Tongue (tissue), 2 donors: Measurements from ENCODE around the gene NLRX1. TPM values are rescaled to one million over a fixed set of nuclear protein-coding genes. Genes with fewer than 3 reads are reported as not detected.
"Not testable (repeated sequence)": the region's sequence is repeated elsewhere in the genome, so short reads cannot be mapped to it uniquely, and the experiment has no call there.

Source experiments
- DNase-seq: peaks from one replicate; pipeline ENCODE4 v3.0.0-alpha.2; 2015
- total RNA-seq: library from RNA; depleted of rRNA; stranded (reverse); fragments of >200 nt; gene quantifications from one replicate; pipeline ENCODE4 v1.2.3, GENCODE V29; 2014

NLRX1 gene
- total RNA-seq, 1 donor from 2014 or later = 35.4 TPM

DNA sequence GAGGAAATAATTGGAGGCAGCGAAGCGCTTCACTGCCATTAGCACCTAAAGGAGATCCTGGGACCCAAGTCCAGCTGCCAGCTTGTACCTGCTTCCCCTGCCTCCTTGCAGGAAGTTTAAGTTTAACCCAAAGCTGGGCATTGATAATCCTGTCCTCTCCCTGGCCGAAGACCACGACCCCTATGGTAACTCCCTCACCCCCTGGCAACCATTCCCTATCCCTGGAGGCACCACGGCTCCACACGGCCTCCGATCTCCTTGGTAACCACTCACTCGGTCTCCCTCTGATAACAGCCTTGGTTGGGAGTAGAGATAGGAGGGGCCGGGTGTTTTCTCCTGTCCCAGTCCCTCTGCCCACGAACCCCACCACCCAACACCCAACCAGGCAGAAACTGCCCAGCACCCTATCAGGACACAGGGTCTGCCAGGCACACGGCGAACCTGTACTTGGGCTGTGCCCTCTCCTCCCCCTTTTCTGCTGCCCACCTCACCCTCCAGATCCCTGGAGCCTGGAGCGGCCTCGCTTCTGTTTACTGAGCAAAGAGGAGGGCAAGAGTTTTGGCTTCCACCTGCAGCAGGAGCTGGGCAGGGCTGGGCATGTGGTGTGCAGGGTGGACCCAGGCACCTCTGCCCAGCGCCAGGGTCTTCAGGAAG is 17.6 kb downstream of the NLRX1 start:
- no peak for DNase-seq

DNA sequence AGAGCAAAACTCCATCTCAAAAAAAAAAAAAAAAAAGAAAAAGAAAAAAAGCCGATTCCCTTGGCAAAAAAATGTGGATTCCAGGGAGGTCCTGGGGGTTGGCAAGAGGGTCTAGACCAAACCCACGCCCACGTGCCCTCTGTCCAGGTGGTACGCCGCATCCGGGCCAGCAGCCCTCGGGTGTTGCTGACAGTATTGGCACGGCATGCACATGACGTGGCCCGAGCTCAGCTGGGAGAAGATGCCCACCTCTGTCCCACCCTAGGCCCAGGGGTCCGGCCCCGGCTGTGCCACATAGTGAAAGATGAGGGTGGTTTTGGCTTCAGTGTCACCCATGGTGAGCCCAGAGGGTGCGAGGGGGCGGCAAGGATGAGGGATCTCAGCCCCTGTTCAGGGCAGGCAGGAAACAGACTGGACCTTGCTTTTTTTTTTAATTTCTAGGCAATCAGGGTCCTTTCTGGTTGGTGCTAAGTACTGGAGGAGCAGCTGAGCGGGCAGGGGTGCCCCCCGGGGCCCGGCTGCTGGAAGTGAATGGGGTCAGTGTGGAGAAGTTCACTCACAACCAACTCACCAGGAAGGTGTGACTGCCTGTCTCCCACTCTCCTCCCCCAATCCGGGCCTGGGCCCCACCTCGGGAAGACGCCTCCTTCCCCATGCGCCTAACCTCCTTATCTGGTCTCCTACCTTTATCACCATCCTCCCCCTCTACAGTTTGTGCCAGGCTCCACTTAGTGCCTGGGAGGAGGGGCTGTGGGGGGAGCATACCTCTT is 18.8 kb downstream of the NLRX1 start:
- no peak for DNase-seq

DNA sequence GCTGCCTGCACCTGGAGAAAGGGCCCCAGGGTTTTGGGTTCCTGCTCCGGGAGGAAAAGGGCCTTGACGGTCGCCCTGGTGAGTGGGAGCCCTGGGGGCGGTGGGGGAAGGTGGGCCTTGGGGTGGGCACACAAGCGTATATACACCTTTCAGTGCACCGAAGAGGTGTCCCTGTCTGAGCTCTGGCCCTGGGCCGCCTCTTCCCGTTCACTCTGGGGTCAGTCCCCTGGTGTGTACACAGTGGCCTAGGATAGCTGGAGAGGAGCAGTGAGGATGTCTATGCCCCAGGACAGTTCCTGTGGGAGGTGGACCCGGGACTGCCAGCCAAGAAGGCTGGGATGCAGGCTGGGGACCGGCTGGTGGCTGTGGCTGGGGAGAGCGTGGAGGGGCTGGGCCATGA is 19.5 kb downstream of the NLRX1 start:
- no peak for DNase-seq

DNA sequence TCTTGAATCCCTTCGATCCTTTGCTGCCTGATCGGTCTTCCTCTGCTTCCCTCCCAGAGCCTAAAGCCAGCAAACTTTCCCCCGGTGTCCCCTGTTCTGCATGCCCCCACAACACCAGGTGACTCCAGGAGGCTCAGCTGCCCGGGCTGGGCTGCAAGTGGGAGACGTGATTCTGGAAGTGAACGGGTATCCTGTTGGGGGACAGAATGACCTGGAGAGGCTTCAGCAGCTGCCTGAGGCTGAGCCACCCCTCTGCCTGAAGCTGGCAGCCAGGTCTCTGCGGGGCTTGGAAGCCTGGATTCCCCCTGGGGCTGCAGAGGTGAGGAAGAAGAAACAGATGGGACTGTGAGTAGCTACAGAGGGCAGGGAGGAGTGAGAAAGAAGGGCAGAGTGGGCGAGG is 20.4 kb downstream of the NLRX1 start:
- no peak for DNase-seq

DNA sequence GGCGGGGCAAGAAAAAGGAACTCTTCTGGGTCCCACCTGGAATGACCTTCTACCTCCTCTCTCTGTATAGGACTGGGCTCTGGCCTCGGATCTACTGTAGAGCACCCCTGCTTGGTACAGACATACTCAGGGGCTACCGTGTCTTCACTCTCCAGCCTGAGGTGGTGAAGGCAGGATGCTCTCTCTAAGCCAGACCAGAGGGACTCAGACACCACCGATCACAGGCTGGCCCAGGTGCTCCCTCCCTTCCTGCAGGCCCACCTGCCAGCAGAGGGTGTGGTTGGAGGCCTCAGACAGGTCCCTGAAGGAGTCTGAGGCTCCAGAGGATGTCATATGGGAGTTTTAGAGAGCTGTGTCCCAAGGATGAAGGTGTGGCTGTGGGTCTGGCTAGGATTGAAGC is 20.9 kb downstream of the NLRX1 start:
- no peak for DNase-seq

DNA sequence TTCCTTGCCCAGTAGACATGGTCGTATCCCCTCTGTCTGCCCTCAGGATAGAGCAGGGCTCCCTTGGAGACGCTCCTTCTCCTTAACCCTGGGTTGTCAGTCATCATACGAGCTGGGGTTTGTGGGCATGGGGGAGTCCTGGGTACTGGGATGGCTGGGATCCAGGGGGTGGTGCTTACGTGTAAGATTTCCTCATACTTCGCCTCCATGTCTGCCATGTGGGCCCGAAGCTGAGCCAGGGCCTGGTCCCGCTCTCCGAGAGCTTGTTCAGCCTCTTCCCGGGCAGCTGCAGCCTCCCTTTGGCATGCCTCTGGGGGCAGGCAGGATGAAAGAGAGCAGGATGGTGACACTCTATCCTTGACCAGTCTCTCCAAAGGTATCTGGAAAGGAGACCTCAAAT is 22.0 kb downstream of the NLRX1 start:
- DNase-seq = no peak

DNA sequence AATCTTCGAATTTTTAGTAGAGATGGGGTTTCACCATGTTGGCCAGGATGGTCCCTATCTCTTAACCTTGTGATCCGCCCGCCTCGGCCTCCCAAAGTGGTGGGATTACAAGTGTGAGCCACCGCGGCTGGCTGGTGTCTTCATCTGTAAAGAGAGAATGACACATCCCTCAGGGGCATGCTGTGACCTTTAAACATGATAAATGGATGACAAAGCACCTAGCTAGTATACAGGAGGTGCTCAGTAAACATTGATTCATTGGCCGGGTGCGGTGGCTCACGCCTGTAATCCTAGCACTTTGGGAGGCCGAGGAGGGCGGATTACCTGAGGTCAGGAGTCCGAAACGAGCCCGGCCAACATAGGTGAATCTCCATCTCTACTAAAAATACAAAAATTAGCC is 22.7 kb downstream of the NLRX1 start:
- not testable (repeated sequence) for DNase-seq

DNA sequence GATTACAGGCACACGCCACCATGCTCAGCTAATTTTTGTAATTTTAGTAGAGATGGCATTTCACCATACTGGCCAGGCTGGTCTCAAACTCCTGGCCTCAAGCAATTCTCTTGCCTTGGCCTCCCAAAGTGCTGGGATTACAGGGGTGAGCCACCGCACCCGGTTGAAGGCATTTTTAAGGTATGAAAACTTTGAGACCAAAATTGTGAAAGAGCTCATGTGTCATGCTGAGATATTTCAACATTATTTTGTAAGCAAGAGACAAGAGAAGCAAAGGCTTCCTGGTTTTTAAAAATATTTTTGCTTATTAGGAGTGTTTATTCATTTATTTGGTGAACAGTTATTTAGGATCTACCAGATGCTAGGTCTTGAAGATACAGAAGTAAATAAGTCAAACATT is 23.6 kb downstream of the NLRX1 start:
- DNase-seq = no peak

DNA sequence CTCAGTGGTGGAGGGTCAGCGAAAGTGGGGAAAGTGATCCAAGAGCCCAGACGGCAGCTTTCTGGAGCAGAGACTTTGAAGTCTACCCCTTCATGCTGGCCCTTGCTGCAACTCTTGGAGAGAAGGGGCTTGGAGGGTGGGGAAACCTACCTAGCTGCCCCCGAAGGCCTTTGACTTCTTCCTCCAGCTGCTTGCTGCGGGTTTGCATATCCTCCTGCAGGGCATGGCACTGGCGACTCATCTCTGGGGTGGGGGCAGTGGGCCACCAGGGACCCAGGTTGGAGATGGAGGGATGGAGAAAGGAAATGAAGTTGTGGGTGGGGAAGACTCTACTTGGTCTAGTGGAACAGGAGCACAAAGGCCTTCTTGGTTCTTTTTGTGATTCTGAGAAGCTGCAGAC is 24.5 kb downstream of the NLRX1 start:
- DNase-seq = no peak

DNA sequence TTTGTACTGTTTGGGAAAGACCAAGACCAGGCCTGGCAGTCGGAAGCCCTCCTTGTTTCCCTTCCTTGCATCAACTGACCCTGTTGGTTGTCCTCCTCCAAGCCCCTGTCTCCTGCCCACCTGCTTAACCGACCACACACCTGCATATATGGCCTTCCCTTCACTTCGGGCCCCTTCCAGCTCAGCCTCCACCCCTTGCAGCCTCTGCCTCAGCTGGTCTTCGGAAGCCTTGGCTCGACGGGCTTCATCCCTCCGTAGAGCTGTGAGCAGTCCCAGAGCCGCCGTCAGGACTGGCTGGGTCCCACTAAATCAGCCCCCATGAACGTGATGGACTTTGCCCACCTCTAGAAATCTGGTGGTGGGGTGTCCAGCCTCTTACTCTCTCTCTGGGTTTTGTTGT is 25.1 kb downstream of the NLRX1 start:
- DNase-seq = no peak

DNA sequence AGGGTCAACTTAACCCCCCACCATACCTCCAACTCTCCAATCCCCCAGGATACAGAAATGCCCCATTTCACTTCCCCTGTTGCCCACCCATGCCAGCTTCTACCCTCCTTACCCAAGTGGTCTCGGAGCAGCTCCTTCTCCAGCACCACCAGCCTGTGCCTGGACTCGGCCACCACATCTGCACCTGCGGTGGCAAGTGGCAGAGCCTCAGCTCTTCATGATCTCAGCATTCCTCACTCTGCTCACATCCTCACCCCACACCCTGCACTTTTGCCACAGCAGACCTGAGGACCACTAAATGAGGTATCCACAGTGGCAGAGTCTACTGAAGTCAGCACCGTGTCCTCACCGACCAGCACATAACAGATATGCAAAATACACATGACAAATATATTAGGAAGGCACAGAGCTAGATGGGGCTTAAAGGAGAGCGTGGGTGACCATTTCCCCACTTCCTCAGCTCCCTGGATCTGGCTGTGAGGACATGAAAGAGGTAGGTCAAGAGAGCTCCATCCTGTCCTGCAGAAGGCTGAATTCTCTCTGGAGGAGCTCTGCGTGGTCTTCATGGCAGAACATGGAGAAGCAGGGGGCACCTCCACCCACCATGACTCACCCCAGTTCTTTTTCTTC is 26.4 kb downstream of the NLRX1 start:
- no peak for DNase-seq

DNA sequence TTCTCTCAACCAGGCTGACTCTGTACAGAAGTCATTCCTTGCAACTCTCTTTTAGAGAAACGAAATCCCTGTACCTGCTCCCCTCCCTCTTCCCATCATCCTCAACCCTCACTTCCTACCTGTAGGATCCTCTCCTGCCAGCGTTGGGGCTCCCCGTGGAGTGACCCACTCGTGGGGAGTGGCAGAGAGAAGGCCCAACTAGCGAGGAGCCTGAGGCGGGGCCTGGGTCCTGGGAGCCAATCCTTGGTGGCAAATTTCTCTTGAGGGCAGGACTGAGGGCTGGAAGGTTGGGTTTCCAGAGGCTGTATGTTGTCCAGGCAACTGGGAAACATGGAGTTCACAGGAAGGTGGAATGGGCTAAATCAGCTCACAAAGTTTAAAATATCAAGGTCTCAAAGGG is 27.2 kb downstream of the NLRX1 start:
- peak; percentile 17 for DNase-seq

DNA sequence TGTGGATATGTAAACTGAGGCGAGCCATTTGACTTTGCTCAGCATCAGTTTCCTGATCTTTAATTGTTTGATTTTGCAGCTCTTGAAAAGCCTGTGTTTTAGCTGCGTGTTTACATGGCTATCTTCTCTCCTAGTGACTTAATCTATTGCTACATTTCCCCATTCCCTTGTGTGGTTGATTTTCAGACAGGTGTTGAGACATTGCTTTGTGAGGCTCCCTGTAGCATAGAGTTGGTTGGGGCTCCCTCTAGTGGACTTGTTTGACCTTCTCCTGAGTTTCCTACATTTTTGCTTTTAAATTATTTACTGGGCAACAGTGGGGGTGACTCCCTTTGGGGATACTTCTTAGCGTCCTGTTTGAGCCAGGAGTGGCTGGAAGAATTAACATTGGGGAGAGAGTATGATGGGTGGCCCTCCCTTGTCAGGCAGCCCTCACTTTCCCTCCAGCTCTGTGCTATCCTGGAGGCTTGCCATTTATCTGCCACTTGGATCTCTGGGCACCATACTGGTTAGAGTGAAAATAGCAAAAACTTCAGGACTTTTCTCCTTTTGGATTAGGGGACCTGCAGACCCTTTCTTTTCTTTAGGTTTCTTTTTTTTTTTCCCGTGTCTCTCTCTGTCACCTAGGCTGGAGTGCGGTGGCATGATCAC is 28.4 kb downstream of the NLRX1 start:
- DNase-seq = peak; percentile 93

DNA sequence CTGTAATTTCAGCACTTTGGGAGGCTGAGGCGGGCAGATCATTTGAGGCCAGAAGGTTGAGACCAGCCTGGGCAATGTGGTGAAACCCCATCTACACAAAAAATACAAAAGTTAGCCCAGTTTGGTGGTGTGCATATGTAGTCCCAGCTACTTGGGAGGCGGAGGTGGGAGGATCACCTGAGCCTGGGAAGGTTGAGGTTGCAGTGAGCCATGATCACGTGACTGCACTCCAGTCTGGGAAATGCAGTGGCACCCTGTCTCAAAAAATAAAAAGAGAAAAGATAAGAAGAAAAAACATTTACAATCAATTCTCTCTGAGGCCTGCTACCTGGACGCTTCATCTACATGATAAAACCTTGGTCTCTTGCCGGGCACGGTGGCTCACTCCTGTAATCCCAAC is 30.4 kb downstream of the NLRX1 start:
- no peak for DNase-seq

DNA sequence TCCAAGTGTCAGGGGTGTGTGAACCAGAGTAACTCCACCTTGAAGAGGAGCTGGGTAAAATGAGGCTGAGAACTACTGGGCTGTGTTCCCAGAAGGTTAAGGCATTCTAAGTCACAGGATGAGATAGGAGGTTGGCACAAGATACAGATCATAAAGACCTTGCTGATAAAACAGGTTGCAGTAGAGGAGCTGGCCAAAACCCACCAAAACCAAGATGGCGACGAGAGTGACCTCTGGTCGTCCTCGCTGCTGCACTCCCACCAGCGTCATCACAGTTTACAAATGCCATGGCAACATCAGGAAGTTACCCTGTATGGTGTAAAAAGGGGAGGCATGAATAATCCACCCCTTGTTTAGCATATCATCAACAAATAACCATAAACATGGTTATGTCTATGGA is 32.7 kb downstream of the NLRX1 start:
- not testable (repeated sequence) for DNase-seq

DNA sequence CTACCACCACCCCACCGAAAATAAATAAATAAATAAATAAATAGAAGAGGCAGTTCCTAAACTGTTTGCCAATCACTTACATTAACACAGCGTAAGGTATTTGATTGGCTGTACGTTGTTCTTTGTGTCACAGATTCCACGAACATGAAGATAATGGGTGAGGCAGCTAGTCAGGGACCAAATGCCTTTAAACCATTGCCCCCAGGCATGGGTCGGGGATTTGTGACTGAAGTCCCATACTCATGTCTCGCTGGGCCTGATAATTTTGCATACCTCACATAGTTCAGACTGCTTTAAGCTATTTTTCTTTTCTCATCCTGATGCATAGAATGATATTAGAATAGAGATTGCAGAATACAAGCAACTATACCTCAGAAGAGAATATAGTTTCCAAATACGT is 34.0 kb downstream of the NLRX1 start:
- no peak for DNase-seq

DNA sequence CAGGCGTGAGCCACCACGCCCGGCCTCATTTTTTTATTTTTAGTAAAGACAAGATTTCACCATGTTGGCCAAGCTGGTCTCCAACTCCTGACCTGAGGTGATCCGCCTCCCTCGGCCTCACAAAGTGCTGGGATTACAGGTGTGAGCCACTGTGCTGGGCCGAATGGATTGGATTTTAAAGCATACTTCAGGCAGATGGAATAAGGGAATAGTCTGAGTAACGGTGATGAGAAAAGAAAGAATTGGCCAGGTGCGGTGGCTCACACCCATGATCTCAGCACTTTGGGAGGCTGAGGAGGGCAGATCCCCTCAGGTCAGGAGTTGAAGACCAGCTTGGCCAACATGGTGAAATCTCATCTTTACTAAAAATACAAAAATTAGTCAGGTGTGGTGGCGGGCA is 35.5 kb downstream of the NLRX1 start:
- DNase-seq = no peak

DNA sequence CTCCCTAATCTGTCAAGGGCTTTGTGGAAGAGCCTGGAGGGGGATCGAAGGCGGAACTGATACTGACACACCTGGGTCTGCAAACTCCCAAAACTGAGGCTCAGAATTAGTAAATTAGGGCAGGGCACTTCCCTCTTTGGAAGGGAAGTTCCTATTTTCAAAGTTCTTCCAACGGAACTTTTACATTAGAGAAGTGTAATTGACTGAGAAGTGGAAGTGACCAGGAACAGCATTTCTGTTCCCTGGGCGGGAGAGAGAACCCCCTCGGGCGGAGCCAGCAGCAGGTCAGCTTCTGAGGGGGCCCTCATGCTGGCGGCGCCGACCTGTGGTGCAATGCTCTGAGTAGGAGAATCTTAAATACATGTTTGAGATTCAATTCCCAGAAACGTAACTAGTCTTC is 36.6 kb downstream of the NLRX1 start:
- no peak for DNase-seq

DNA sequence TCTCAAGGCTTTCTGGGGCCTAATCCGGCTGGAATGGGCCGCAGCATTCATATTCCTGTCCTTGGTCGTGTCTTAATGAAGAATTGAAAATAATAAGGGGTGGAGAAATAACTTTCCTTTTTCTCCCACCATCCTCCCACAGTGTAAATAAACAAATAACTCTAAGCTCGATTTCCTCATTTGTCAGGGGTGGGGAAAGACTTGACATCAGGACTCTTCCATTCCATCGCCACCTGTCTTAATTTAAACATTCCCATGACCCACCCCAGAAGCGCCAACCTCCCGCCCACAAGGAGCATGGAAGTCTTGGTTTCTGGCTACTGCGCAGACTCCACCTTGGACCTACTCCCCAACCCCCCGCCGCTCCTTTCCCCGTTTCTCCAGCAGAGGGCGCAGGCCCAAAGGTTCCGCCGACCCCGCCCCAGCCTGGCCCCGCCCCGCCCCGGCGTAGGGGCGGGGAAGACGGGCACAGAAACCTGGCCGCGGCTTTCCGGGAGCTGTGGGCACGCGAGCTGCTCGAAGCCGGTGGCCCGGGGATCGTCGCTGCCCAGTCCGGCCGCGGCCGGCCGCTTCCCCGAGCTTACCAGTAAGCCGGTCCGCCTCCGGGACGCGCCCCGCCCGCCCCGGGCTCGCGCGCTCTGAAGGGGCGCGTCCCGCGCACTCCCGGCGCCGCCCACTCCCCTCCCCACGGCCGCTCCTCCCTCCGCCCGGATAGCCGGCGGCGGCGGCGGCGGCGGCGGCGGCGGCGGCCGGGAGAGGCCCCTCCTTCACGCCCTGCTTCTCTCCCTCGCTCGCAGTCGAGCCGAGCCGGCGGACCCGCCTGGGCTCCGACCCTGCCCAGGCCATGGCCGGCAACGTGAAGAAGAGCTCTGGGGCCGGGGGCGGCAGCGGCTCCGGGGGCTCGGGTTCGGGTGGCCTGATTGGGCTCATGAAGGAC is 37.3 kb downstream of the NLRX1 start, which contains the start of gene CBL:
Gene CBL, plus strand, starts transcription at position 766 of the 937 bp plus-strand sequence. Its CDS starts 79 bp downstream, at position 845.
- peak; percentile 98 for DNase-seq

DNA sequence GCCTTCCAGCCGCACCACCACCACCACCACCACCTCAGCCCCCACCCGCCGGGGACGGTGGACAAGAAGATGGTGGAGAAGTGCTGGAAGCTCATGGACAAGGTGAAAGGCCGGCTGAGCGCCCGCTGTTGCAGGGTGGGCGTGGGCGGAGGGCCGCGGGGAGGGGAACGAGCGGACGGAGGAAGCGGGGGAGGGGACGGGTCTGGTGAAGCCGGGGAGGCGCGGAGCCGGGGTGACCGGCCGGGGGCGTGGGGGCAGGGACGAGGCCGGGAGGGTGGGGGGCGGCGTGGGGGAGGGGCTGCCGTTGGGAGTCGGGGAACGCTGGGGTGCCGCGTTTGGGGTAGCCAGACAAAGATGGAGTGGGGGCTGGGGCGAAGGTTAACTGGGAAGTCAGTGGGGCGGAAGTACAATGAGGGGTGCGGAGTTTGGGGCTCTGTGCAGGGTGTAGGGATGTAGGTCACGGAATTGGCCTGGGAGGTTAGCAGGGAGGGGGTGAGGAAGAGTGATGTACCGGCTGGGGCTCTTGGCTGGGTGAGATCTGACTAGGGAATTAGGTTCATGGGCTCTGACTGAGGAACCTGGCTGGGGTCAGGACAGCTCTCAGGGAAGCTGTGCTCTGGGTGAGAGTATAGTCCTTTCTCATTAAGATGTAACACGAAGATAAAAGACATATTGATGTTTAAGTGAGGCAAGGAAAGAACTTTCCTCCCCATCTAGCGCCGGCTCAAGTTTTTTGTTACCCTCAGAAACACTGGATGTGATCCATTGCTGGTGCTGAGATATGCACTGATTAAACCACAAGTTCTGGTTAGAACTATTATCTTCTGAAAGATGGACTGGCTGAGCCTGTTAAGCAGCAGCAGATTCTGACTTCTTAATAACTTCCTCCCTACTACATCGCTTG is 38.2 kb downstream of the NLRX1 start:
- peak; percentile 56 for DNase-seq
